ENCODE measurements around the gene PGC.

DNA sequence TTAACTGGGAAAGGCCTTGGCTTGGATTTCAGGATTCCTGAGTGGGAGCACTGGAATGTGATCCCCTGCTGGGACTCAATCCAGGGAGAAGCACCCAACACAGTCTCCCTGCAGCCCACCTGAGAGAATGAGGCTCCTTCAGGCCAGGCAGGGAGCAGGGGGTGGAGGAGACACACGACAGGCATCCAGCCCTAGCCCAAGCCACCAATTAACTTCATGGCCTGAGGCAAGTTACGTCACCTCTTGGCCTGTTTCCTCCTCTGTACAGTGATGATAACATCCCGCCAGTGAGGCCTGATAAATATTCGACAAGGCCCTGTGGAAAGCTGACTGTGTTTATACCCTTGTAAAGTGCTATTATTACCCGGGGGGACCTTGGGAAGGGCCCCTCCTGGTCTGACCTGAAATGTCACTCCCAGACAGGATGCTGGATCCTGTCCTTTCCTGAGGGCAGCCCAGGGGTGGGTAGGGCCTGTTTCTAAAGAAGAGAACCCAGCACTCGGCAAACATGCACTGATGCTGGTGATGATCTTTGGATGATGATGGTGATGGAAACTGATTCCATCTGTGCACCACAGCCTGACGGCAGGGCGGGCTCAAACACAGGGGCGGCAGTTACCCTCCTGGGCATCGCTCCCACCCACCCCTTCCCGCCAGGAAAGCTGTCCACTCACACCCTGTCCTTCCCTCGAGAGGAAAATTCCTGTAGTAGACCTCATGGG is 20.1 kb upstream of the PGC start:
- TF ChIP-seq, protein P1, sequence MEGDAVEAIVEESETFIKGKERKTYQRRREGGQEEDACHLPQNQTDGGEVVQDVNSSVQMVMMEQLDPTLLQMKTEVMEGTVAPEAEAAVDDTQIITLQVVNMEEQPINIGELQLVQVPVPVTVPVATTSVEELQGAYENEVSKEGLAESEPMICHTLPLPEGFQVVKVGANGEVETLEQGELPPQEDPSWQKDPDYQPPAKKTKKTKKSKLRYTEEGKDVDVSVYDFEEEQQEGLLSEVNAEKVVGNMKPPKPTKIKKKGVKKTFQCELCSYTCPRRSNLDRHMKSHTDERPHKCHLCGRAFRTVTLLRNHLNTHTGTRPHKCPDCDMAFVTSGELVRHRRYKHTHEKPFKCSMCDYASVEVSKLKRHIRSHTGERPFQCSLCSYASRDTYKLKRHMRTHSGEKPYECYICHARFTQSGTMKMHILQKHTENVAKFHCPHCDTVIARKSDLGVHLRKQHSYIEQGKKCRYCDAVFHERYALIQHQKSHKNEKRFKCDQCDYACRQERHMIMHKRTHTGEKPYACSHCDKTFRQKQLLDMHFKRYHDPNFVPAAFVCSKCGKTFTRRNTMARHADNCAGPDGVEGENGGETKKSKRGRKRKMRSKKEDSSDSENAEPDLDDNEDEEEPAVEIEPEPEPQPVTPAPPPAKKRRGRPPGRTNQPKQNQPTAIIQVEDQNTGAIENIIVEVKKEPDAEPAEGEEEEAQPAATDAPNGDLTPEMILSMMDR (IDR thresholded peaks at IDR 0.05 in 8 of 11, conservative IDR thresholded peaks at IDR 0.05 in 3 of 11), result no peak
- TF ChIP-seq POLR2A (IDR thresholded peaks at IDR 0.05) (no peak), POLR2AphosphoS5 (IDR thresholded peaks at IDR 0.05) (peak; percentile 33 to 58 (median 44))
